Body of pancreas (tissue), 4 donors: ENCODE results near the gene DIS3L2. TPM values are rescaled to one million over a fixed set of nuclear protein-coding genes. Genes with fewer than 3 reads are reported as not detected.
"Not testable (repeated sequence)": the region's sequence is repeated elsewhere in the genome, so short reads cannot be mapped to it uniquely, and the experiment has no call there.

Source experiments
- ATAC-seq: fragments of 150-250 bp; one replicate; pipeline ENCODE4 v1.9.1; 2016
- DNase-seq, 4 donors: peaks; one replicate each; pipeline ENCODE4 v3.0.0-alpha.2; 2019
- H3K27ac ChIP-seq, 4 donors: fragments of 200-600 bp; sonication (generic); 1 replicate in 3 of 4; 2 replicates in 1 of 4; pipeline versions ENCODE4 v1.5.1 to v1.6.1; 2016 to 2019; ENCODE audit warnings: mild to moderate bottlenecking in 1 of 4, mixed read lengths in 1 of 4, moderate library complexity in 1 of 4
- H3K27me3 ChIP-seq, 2 donors: fragments of 200-600 bp; sonication (generic); one replicate each; pipeline ENCODE4 v1.6.0; 2016; ENCODE audit warnings: mild to moderate bottlenecking in 1 of 2
- H3K36me3 ChIP-seq, 2 donors: fragments of 200-600 bp; sonication (generic); replicated peaks in 1 of 2; 2 replicates each; pipeline ENCODE4 v1.5.1; 2016; ENCODE audit warnings: low read depth in 2 of 2; ENCODE audit not compliant: insufficient read depth in 1 of 2
- H3K4me1 ChIP-seq: fragments of 200-600 bp; sonication (generic); one replicate; pipeline ENCODE4 v1.6.0; 2016
- H3K4me3 ChIP-seq, 2 donors: fragments of 200-600 bp; sonication (generic); 1 replicate in 1 of 2; 2 replicates in 1 of 2; pipeline ENCODE4 v1.5.1; 2016 to 2019
- H3K9me3 ChIP-seq, 3 donors: fragments of 200-600 bp; sonication (generic); 1 replicate in 2 of 3; 2 replicates in 1 of 3; pipeline ENCODE4 v1.5.1; 2016
- POLR2A ChIP-seq, 3 donors: fragments of 450-650 bp; IDR thresholded peaks; one replicate each; pipeline ENCODE4 v1.6.1; 2016; ENCODE audit warnings: antibody characterized with exemption in 3 of 3, mild to moderate bottlenecking in 2 of 3
- WGBS, 2 donors: methylation state at CpG; one replicate each; pipeline ENCODE4 v1.1.5; 2017; 5-methylcytosine and 5-hydroxymethylcytosine counted together
- intact Hi-C: fragments of 100-400 bp; cut with DNase I; formaldehyde crosslinking; loops from one replicate; pipeline ENCODE4 v1.15.1; 2023
- total RNA-seq, 2 donors: library from RNA; depleted of rRNA; stranded (reverse); fragments of >200 nt; gene quantifications; one replicate each; pipeline ENCODE4 v1.1.0, GENCODE V29; 2016
- TF ChIP-seq, protein P1 (sequence below), 7 experiments: fragments of 450-650 bp in 4 of 7; fragments of 200-600 bp in 3 of 7; sonication (generic) in 3 of 7; IDR thresholded peaks; one replicate each; pipeline ENCODE4 v1.5.1; 2016 to 2019; ENCODE audit warnings: antibody characterized with exemption in 7 of 7

Gene DIS3L2
- total RNA-seq, 2 donors from 2014 or later = 27.8 to 113 TPM

DNA sequence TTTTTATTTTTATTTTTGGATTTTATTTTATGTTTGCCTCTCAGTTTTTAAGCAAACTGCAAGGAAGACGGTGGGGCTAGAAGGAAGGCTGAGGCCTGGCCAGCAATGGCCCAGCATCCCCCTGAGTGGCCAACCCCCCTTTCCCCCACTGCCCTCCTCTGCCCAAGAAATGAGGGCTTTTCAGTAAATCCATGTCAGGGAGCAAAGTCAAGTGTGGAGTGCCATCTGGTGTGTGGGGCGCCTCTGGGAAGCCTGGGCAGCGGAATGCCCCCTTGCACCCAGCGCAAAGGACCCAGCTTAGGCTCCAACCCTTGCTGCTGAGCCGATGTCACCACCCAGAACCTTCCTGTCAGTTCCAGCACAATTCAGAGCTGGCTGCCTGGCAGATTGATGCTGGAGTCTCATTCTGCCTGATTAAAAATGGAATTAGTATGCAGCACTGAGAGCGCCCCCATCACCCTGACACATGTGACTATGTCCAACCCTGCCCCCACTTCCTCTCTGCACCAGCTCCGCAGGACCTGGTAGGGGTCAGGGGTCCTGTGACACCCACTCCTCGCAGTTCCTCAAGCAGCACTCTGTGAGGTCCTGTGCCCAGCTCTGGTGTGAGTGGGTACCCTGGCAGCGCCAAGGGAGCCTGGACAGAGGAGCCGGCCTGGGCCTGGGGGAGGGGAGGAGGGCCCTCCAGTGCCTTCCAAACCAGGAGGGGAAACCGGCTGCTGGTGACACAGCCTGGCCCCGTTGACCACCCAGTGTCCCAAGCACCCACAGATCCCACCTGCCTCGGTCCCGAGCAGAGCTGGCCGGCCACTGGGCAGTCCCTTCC is 407.8 kb downstream of the DIS3L2 start:
- no peaks in the 10 kb centered on the region for H3K9me3 ChIP-seq
- ATAC-seq (no peak), DNase-seq (no peak)
- 81 to 91% methylated on average over 7 to 15 of the region's 15 CpGs for WGBS, 2 donors
- H3K27ac ChIP-seq = no peak overlapping the region
- intact Hi-C loops = no loop called here
- no peaks in the 10 kb centered on the region for H3K27me3 ChIP-seq
- no peak overlapping the region for H3K4me3 ChIP-seq
- H3K4me1 ChIP-seq = peaks cover 19% of the 10 kb centered on the region
- TF ChIP-seq, protein P1, sequence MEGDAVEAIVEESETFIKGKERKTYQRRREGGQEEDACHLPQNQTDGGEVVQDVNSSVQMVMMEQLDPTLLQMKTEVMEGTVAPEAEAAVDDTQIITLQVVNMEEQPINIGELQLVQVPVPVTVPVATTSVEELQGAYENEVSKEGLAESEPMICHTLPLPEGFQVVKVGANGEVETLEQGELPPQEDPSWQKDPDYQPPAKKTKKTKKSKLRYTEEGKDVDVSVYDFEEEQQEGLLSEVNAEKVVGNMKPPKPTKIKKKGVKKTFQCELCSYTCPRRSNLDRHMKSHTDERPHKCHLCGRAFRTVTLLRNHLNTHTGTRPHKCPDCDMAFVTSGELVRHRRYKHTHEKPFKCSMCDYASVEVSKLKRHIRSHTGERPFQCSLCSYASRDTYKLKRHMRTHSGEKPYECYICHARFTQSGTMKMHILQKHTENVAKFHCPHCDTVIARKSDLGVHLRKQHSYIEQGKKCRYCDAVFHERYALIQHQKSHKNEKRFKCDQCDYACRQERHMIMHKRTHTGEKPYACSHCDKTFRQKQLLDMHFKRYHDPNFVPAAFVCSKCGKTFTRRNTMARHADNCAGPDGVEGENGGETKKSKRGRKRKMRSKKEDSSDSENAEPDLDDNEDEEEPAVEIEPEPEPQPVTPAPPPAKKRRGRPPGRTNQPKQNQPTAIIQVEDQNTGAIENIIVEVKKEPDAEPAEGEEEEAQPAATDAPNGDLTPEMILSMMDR (IDR thresholded peaks at IDR 0.05) = no peak
- no peak for TF ChIP-seq POLR2A (IDR thresholded peaks at IDR 0.05)
- H3K36me3 ChIP-seq = no peaks in the 10 kb centered on the region

DNA sequence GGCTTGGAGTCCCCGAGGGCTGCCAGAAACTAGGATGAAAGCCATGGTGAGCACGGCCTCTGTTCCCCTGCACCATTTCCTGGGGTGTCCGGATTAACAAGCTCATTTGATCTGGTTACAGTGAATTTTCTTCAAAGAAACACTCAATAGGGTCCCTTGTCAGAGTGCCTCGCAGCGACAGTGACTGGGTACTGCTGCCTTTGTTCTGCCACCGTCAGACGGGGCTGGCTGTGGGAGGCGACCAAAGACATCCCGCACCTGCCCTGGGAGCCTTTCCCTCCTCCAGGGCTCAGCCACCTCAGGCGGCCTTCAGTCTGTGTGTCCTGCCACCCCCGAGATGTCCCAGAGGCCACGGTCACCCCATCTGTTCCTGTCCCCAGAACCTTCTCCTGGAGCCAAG is 408.5 kb downstream of the DIS3L2 start:
- H3K27me3 ChIP-seq, H3K36me3 ChIP-seq, H3K4me3 ChIP-seq, ATAC-seq, intact Hi-C loops, H3K9me3 ChIP-seq, H3K27ac ChIP-seq, DNase-seq: not testable (repeated sequence)
- H3K4me1 ChIP-seq = peaks cover 19% of the 10 kb centered on the region
- 48% methylated on average over 11 of the region's 12 CpGs; no CpG with 5 or more reads in 1 of the 2 donors for WGBS, 2 donors

DNA sequence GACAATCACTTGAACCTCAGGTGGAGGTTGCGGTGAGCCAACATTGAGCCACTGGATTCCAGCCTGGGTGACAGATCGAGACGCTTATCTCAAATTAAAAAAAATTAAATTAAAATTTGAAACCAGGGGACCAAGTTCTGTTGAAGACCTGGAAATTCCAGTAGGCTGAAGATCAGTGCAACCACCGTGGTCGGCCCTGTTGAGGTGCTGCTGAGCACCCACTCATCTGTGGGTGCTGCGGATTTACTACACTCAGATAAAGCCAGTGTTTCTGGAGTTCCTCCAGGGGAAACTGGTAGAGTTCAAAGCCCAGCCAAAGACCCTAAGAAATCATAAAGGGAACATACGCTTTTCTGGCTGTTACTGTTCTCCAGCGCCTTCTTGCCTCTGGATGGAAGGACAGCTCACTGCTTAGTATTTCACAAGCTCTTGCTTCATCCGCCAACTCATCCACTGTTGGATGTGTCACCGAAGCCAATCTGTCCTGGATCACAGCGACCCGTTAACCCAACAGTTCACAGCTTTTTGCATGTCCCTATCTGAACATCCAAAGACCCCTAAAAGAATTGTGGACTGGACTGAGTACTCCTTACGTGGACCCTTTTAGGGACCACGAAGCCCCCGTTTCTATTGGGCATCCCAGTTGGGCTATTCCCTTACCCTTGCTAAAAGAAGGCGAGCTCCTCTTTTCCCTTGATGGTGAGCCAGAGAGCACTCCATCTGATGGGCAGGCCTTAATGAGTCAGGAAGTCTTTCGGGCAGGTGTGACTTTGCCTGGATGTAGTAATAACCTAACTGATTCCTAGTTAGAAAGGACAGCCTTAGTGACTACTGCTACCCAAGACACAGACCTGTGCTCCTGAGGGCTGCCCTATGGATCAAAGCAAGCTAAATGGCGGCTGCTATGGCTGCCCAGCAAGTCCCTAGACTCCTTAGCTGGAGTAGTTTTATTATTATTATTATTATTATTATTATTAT is 411.0 kb downstream of the DIS3L2 start:
- DNase-seq (no peak), ATAC-seq (no peak)
- Histone ChIP-seq H3K4me1 (no peaks in the 10 kb centered on the region), H3K4me3 (no peak overlapping the region), H3K9me3 (no peaks in the 10 kb centered on the region), H3K27ac (no peak overlapping the region), H3K36me3 (no peaks in the 10 kb centered on the region), H3K27me3 (no peaks in the 10 kb centered on the region)
- intact Hi-C loops = no loop called here
- 89 to 95% methylated on average over 18 of the region's 18 CpGs for WGBS, 2 donors
- TF ChIP-seq, protein P1 (IDR thresholded peaks at IDR 0.05) = no peak
- TF ChIP-seq POLR2A (IDR thresholded peaks at IDR 0.05) = no peak

DNA sequence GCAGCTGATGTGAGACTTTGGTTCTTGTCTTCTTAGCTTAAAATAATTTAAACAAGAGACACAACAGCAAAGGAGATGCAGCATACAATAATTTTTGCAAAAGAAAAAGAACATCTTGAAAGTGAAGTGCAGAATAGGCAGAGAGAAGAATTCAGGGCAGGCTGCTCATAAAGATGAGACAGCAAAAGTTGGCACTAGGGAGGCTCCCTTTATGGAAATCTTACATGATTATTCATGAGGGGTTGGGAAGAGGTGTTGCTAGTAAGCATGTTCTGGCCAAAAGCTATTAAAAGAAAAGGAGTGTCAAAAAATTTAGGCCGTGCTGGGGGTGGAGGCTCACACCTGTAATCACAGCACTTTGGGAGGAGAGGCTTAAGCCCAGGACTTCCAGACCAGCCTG is 412.8 kb downstream of the DIS3L2 start:
- Histone ChIP-seq H3K36me3 (no peaks in the 10 kb centered on the region), H3K4me1 (no peaks in the 10 kb centered on the region), H3K4me3 (no peak overlapping the region), H3K27ac (no peak overlapping the region), H3K27me3 (no peaks in the 10 kb centered on the region), H3K9me3 (no peaks in the 10 kb centered on the region)
- DNase-seq (no peak), ATAC-seq (no peak)
- intact Hi-C loops = no loop called here
- TF ChIP-seq POLR2A (IDR thresholded peaks at IDR 0.05) = no peak
- TF ChIP-seq, protein P1 (IDR thresholded peaks at IDR 0.05) = no peak
- 90 to 95% methylated on average over 1 of the region's 1 CpG for WGBS, 2 donors

DNA sequence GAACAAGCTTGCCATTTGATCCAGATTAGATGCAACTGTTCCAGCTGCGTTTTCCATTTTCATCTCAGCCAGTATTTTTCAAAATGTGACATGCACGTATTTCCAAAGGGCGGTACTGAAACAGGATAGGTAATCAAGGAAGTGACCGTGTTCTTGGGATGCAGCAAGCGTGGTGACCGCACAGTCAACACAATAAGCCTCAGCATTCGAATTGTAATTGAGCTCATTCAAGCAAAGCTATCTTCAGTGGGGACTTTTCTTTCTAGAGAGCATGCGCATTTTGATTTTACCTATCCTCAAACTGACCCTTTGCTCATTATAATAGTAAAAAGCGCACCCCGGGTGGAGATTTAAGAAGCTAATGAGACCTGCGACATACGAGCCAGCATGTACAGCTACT is 413.7 kb downstream of the DIS3L2 start:
- no peak overlapping the region for H3K4me3 ChIP-seq
- no peaks in the 10 kb centered on the region for H3K27me3 ChIP-seq
- TF ChIP-seq, protein P1 (IDR thresholded peaks at IDR 0.05) = no peak
- no peaks in the 10 kb centered on the region for H3K9me3 ChIP-seq
- 71 to 77% methylated on average over 12 of the region's 12 CpGs for WGBS, 2 donors
- no peaks in the 10 kb centered on the region for H3K36me3 ChIP-seq
- intact Hi-C loops = no loop called here
- H3K27ac ChIP-seq = no peak overlapping the region
- no peak for DNase-seq
- no peaks in the 10 kb centered on the region for H3K4me1 ChIP-seq
- ATAC-seq = no peak
